GM23338 (cell line): ENCODE data around the gene TBC1D9. TPM values are rescaled to one million over a fixed set of nuclear protein-coding genes. Genes with fewer than 3 reads are reported as not detected.

Experiments used
- ATAC-seq: fragments of 200-7000 bp; cut with Tn5 transposase; 3 replicates; pipeline ENCODE4 v1.9.1; 2020
- DNase-seq: peaks from one replicate; pipeline ENCODE4 v3.0.0-alpha.2; 2015; ENCODE audit warnings: low spot score
- H2AFZ ChIP-seq: fragments of 200-600 bp; sonication (generic); 2 replicates; pipeline ENCODE4 v1.8.0; 2016; ENCODE audit warnings: antibody characterized with exemption, mild to moderate bottlenecking, moderate library complexity
- H3F3A ChIP-seq: fragments of 200-600 bp; sonication (generic); replicated peaks from 2 replicates; pipeline ENCODE4 v1.8.0; 2017; ENCODE audit warnings: antibody characterized with exemption, mixed run types, low read depth
- H3K27ac ChIP-seq: fragments of 200-600 bp; sonication (generic); 2 replicates; pipeline ENCODE4 v1.6.1; 2016; ENCODE audit warnings: low read depth
- H3K27me3 ChIP-seq: fragments of 200-600 bp; sonication (generic); 2 replicates; pipeline ENCODE4 v1.8.0; 2016; ENCODE audit warnings: mild to moderate bottlenecking, mixed run types, moderate library complexity; ENCODE audit not compliant: insufficient read depth
- H3K36me3 ChIP-seq: fragments of 200-600 bp; sonication (generic); 2 replicates; pipeline ENCODE4 v1.8.0; 2016; ENCODE audit warnings: mild to moderate bottlenecking; ENCODE audit not compliant: insufficient read depth
- H3K4me1 ChIP-seq: fragments of 200-600 bp; sonication (generic); 2 replicates; pipeline ENCODE4 v1.8.0; 2016; ENCODE audit warnings: mild to moderate bottlenecking, moderate library complexity; ENCODE audit not compliant: insufficient read depth
- H3K4me2 ChIP-seq: fragments of 200-600 bp; sonication (generic); 2 replicates; pipeline ENCODE4 v1.7.1; 2017; ENCODE audit warnings: mixed run types
- H3K4me3 ChIP-seq: fragments of 200-600 bp; sonication (generic); 2 replicates; pipeline ENCODE4 v1.6.1; 2016; ENCODE audit warnings: mixed run types
- H3K79me2 ChIP-seq: fragments of 200-600 bp; sonication (generic); replicated peaks from 2 replicates; pipeline ENCODE4 v1.8.0; 2017; ENCODE audit warnings: mild to moderate bottlenecking; ENCODE audit not compliant: insufficient read depth
- H3K9me2 ChIP-seq: fragments of 200-600 bp; sonication (generic); 2 replicates; pipeline ENCODE4 v1.8.0; 2017; ENCODE audit not compliant: insufficient read depth
- H4K20me1 ChIP-seq: fragments of 200-600 bp; sonication (generic); replicated peaks from 2 replicates; pipeline ENCODE4 v1.8.0; 2017; ENCODE audit warnings: mild to moderate bottlenecking; ENCODE audit not compliant: insufficient read depth
- H3K27ac Mint-ChIP-seq: 2 replicates; pipeline ENCODE4 v1.8.0; 2020; ENCODE audit warnings: inconsistent platforms, mild to moderate bottlenecking, moderate library complexity, mixed read lengths
- H3K27me3 Mint-ChIP-seq: 3 replicates; pipeline ENCODE4 v1.8.0; 2022; ENCODE audit warnings: low read depth, mild to moderate bottlenecking, moderate library complexity, mixed read lengths, inconsistent platforms; ENCODE audit not compliant: insufficient read depth, poor library complexity
- H3K36me3 Mint-ChIP-seq: 3 replicates; pipeline ENCODE4 v1.8.0; 2021; ENCODE audit warnings: low read depth, mild to moderate bottlenecking, inconsistent platforms, moderate library complexity, mixed read lengths
- H3K4me1 Mint-ChIP-seq: 3 replicates; pipeline ENCODE4 v1.8.0; 2020; ENCODE audit warnings: mild to moderate bottlenecking, inconsistent platforms, mixed read lengths
- H3K4me3 Mint-ChIP-seq: 3 replicates; pipeline ENCODE4 v1.8.0; 2021; ENCODE audit warnings: moderate library complexity, mild to moderate bottlenecking, inconsistent platforms, mixed read lengths
- H3K9me3 Mint-ChIP-seq: 3 replicates; pipeline ENCODE4 v1.8.0; 2020; ENCODE audit warnings: moderate library complexity, mild to moderate bottlenecking, inconsistent platforms, mixed read lengths
- CTCF ChIP-seq, 2 experiments: fragments of 200-600 bp in 1 of 2; sonication (generic) in 1 of 2; conservative IDR thresholded peaks; 2 replicates each; pipeline versions ENCODE4 v1.5.1 to v1.6.1; 2016 to 2017; ENCODE audit warnings: antibody characterized with exemption in 2 of 2, low read depth in 2 of 2, mild to moderate bottlenecking in 2 of 2, moderate library complexity in 1 of 2
- ETS1 ChIP-seq: IDR thresholded peaks from 2 replicates; pipeline ENCODE4 v1.6.1; 2016; ENCODE audit warnings: antibody characterized with exemption
- JUNB ChIP-seq: IDR thresholded peaks from one replicate; pipeline ENCODE4 v1.6.1; 2016; ENCODE audit warnings: antibody characterized with exemption; ENCODE audit not compliant: unreplicated experiment
- REST ChIP-seq: IDR thresholded peaks from one replicate; pipeline ENCODE4 v1.6.1; 2018; ENCODE audit warnings: antibody characterized with exemption; ENCODE audit not compliant: unreplicated experiment
- STAT1 ChIP-seq: IDR thresholded peaks from one replicate; pipeline ENCODE4 v1.6.1; 2016; ENCODE audit warnings: antibody characterized with exemption; ENCODE audit not compliant: unreplicated experiment
- ZNF114 ChIP-seq: fragments of 250-450 bp; sonication (Bioruptor Pico); IDR thresholded peaks from 2 replicates; pipeline ENCODE4 v1.5.0; 2020; ENCODE audit warnings: mild to moderate bottlenecking, moderate library complexity
- ZNF462 ChIP-seq: fragments of 250-450 bp; sonication (Bioruptor Pico); IDR thresholded peaks from 2 replicates; pipeline ENCODE4 v1.5.0; 2020; ENCODE audit warnings: mild to moderate bottlenecking, moderate library complexity
- polyA plus RNA-seq: library from polyadenylated mRNA; unstranded; fragments of >200 nt; fragmentation: Nextera tagmentation; extraction: Ambion mirVana; gene quantifications from 2 replicates; pipeline ENCODE4 v1.2.1, GENCODE V29; 2016
- total RNA-seq: library from RNA; depleted of rRNA; stranded (reverse); fragments of >200 nt; shearing (Covaris generic); gene quantifications from 2 replicates; pipeline ENCODE4 v1.2.3, GENCODE V29; 2014

Gene TBC1D9
- total and polyA plus RNA-seq, 2 experiments from 2014 or later = 0.03 to 0.56 TPM

- peaks cover 6% of the 10 kb centered on the region for H3K4me1 ChIP-seq
- no peak overlapping the region for H3K4me3 Mint-ChIP-seq
- peaks cover 40% of the 10 kb centered on the region for H3K4me1 Mint-ChIP-seq
- 0 out of 2 replicates have a peak overlapping the region, but pooled peaks have one; percentile 48 for H3K27ac Mint-ChIP-seq
- no peaks in the 10 kb centered on the region for H3K27me3 Mint-ChIP-seq
- peak; percentile 79 for DNase-seq
- H2AFZ ChIP-seq = no peak overlapping the region
- H3K27me3 ChIP-seq = no peaks in the 10 kb centered on the region
- no peaks in the 10 kb centered on the region for H3K9me3 Mint-ChIP-seq
- H3K36me3 ChIP-seq = no peaks in the 10 kb centered on the region
- TF ChIP-seq STAT1 (no peak), CTCF (conservative IDR thresholded peaks at IDR 0.05; ENCODE audit: low read depth in 2 of 2) (peak; percentile 89 to 95), ETS1 (no peak), ZNF114 (CRISPR knock-in tag) (no peak), REST (no peak), ZNF462 (no peak), JUNB (no peak)
- H4K20me1 ChIP-seq = no peaks in the 10 kb centered on the region
- no peaks in the 10 kb centered on the region for H3K9me2 ChIP-seq
- no peaks in the 10 kb centered on the region for H3K36me3 Mint-ChIP-seq
- peak; percentile 73 for ATAC-seq
- no peaks in the 10 kb centered on the region for H3F3A ChIP-seq
- no peak overlapping the region for H3K4me2 ChIP-seq
- H3K79me2 ChIP-seq = no peaks in the 10 kb centered on the region
- H3K4me3 ChIP-seq = no peak overlapping the region
- no peak overlapping the region for H3K27ac ChIP-seq
These were observed 118.3 kb downstream of the TBC1D9 start for GRCh38 chr4:140637836-140638235.
